Parathyroid adenoma (tissue), 2 donors: ENCODE data around the gene BCL11B.

ENCODE experiments used
- H2AFZ ChIP-seq: fragments of 300-600 bp; sonication (generic); one replicate; pipeline ENCODE4 v1.7.0; 2017; ENCODE audit warnings: antibody characterized with exemption, mild to moderate bottlenecking
- H3K27ac ChIP-seq: fragments of 300-600 bp; sonication (generic); one replicate; pipeline ENCODE4 v1.7.0; 2017
- H3K27me3 ChIP-seq: fragments of 300-600 bp; sonication (generic); one replicate; pipeline ENCODE4 v1.7.0; 2017; ENCODE audit warnings: low read length; ENCODE audit not compliant: control insufficient read depth, insufficient read depth
- H3K36me3 ChIP-seq: fragments of 300-600 bp; sonication (generic); one replicate; pipeline ENCODE4 v1.7.0; 2017; ENCODE audit warnings: low read length; ENCODE audit not compliant: control insufficient read depth, insufficient read depth
- H3K4me1 ChIP-seq: fragments of 300-600 bp; sonication (generic); one replicate; pipeline ENCODE4 v1.7.0; 2017; ENCODE audit warnings: control low read depth
- H3K4me2 ChIP-seq: fragments of 300-600 bp; sonication (generic); one replicate; pipeline ENCODE4 v1.7.0; 2017; ENCODE audit warnings: low read length
- H3K4me3 ChIP-seq: fragments of 300-600 bp; sonication (generic); one replicate; pipeline ENCODE4 v1.7.0; 2017; ENCODE audit warnings: low read depth, low read length
- H3K79me2 ChIP-seq: fragments of 300-600 bp; sonication (generic); one replicate; pipeline ENCODE4 v1.7.0; 2017; ENCODE audit warnings: control low read depth
- H3K9ac ChIP-seq: fragments of 300-600 bp; sonication (generic); one replicate; pipeline ENCODE4 v1.7.0; 2017; ENCODE audit warnings: mild to moderate bottlenecking
- H3K9me3 ChIP-seq: fragments of 300-600 bp; sonication (generic); one replicate; pipeline ENCODE4 v1.7.0; 2017; ENCODE audit warnings: low read length; ENCODE audit not compliant: control insufficient read depth
- CTCF ChIP-seq: fragments of 300-600 bp; sonication (generic); IDR thresholded peaks from one replicate; pipeline ENCODE4 v1.7.0; 2017; ENCODE audit warnings: antibody characterized with exemption, mild to moderate bottlenecking
- donor health status: primary hyperparathyroidism.

The BCL11B gene

GRCh38 chr14:99238216-99238615 is 33.8 kb downstream of the BCL11B start:
- H3K4me2 ChIP-seq: no peak overlapping the region
- no peaks in the 10 kb centered on the region for H3K36me3 ChIP-seq
- no peak for TF ChIP-seq CTCF
- H3K27me3 ChIP-seq: no peaks in the 10 kb centered on the region
- H3K9me3 ChIP-seq: no peaks in the 10 kb centered on the region
- H3K4me3 ChIP-seq: no peak overlapping the region
- H3K4me1 ChIP-seq: no peaks in the 10 kb centered on the region
- no peak overlapping the region for H3K27ac ChIP-seq
- H3K9ac ChIP-seq: no peak overlapping the region
- no peaks in the 10 kb centered on the region for H3K79me2 ChIP-seq
- no peak overlapping the region for H2AFZ ChIP-seq

DNA sequence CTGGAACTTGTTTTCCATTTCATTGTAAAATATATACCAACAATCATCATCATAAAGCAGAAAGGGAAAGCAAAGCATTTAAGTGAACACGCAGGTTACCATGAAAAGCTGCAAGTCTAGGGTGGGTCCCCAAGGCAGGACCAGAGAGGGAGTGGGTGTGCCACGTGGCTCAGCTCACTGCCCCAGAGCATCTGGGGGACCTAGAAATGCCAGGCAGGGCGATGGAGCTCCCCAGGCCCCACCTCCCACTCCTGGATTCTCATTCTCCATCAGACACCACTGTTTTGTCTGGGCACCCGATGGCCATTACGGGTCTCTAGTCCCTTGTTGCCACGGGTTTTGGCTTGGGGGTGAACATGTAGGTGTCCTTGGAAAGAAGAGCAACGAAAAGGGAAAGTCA is 34.7 kb downstream of the BCL11B start:
- TF ChIP-seq CTCF: no peak
- no peaks in the 10 kb centered on the region for H3K9me3 ChIP-seq
- no peaks in the 10 kb centered on the region for H3K79me2 ChIP-seq
- no peaks in the 10 kb centered on the region for H3K4me1 ChIP-seq
- no peak overlapping the region for H3K27ac ChIP-seq
- H3K9ac ChIP-seq: no peak overlapping the region
- no peak overlapping the region for H3K4me3 ChIP-seq
- no peaks in the 10 kb centered on the region for H3K27me3 ChIP-seq
- H3K4me2 ChIP-seq: no peak overlapping the region
- no peak overlapping the region for H2AFZ ChIP-seq
- no peaks in the 10 kb centered on the region for H3K36me3 ChIP-seq

DNA sequence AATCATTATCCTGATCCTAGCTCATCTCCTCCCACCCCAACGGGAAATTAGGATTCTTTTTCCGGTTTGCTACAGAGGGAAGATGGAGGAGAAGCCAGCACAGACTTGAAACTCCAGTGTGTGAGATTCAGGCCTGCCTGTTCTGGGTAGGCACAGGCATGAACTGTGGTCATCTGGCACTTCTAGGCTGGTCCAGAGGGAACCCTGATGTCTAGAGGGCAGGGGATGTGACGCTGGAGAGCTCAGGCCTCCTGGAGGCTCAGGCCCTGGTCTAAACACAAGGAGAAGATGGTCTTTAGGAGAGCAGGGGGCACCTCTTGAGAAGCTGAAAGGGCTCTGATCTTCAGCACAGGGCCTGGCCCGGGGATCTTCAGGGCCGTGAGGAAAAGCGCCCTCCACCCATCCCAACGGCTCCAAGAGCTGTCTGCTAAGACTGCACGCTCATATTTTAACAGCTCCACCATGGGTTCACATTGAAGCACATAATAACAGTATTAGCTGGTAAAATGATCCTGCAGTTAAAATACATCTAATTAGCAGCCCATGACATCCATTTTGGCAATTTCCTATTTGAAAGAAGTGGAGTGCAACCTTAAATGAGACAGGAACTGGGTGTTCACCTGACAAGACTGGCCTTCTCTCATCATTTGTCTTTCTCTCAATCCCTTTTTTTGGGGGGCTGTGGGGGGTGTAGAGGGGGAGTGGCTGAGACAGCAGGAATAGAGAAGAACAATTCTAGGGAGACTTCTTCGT is 35.4 kb downstream of the BCL11B start:
- Histone ChIP-seq H3K4me1 (no peaks in the 10 kb centered on the region), H3K9ac (no peak overlapping the region), H3K4me2 (no peak overlapping the region), H3K27me3 (peaks cover 6% of the 10 kb centered on the region), H3K79me2 (no peaks in the 10 kb centered on the region), H3K4me3 (no peak overlapping the region), H3K9me3 (no peaks in the 10 kb centered on the region), H3K27ac (no peak overlapping the region), H3K36me3 (no peaks in the 10 kb centered on the region), H2AFZ (no peak overlapping the region)
- TF ChIP-seq CTCF: no peak

- Histone ChIP-seq H2AFZ (no peak overlapping the region), H3K9ac (no peak overlapping the region), H3K9me3 (no peaks in the 10 kb centered on the region), H3K4me3 (no peak overlapping the region), H3K27ac (no peak overlapping the region), H3K27me3 (peaks cover 7% of the 10 kb centered on the region), H3K79me2 (no peaks in the 10 kb centered on the region), H3K36me3 (no peaks in the 10 kb centered on the region), H3K4me2 (no peak overlapping the region), H3K4me1 (no peaks in the 10 kb centered on the region)
- TF ChIP-seq CTCF: no peak
Observed at GRCh38 chr14:99235582-99236320, 36.2 kb downstream of the BCL11B start.
